Uterus (tissue), 2 donors: ENCODE results near the gene AGPAT1.
"Not testable (repeated sequence)": the region's sequence is repeated elsewhere in the genome, so short reads cannot be mapped to it uniquely, and the experiment has no call there.

Experiments
- CTCF ChIP-seq, 4 experiments: fragments of 200-600 bp in 2 of 4; fragments of 450-650 bp in 2 of 4; sonication (generic) in 2 of 4; IDR thresholded peaks; one replicate each; pipeline ENCODE4 v1.5.1; 2016 to 2019; ENCODE audit warnings: antibody characterized with exemption in 4 of 4, mild to moderate bottlenecking in 2 of 4, moderate library complexity in 1 of 4
- POLR2A ChIP-seq, 2 donors: fragments of 450-650 bp; IDR thresholded peaks; one replicate each; pipeline ENCODE4 v1.6.1; 2016; ENCODE audit warnings: antibody characterized with exemption in 2 of 2, mild to moderate bottlenecking in 1 of 2, moderate library complexity in 1 of 2

- not testable (repeated sequence) for TF ChIP-seq POLR2A, CTCF (IDR thresholded peaks at IDR 0.05)
Measured at GRCh38 chr6:32144238-32144637, 31.6 kb downstream of the AGPAT1 start.
